Neural progenitor cell (in vitro differentiated cells): ENCODE measurements around the gene NRBF2.

Experiments used
- EZH2phosphoT487 ChIP-seq: fragments of 200-600 bp; sonication (generic); IDR thresholded peaks from 2 replicates; pipeline ENCODE4 v1.6.1; 2017; ENCODE audit warnings: antibody characterized with exemption
- TF ChIP-seq, protein P1 (sequence below): fragments of 200-600 bp; sonication (generic); IDR thresholded peaks from 2 replicates; pipeline ENCODE4 v1.5.1; 2017; ENCODE audit warnings: antibody characterized with exemption, mild to moderate bottlenecking

GRCh38 chr10:63120554-63120953 is 12.6 kb upstream of the NRBF2 start:
- TF ChIP-seq EZH2phosphoT487 = no peak
- TF ChIP-seq, protein P1, sequence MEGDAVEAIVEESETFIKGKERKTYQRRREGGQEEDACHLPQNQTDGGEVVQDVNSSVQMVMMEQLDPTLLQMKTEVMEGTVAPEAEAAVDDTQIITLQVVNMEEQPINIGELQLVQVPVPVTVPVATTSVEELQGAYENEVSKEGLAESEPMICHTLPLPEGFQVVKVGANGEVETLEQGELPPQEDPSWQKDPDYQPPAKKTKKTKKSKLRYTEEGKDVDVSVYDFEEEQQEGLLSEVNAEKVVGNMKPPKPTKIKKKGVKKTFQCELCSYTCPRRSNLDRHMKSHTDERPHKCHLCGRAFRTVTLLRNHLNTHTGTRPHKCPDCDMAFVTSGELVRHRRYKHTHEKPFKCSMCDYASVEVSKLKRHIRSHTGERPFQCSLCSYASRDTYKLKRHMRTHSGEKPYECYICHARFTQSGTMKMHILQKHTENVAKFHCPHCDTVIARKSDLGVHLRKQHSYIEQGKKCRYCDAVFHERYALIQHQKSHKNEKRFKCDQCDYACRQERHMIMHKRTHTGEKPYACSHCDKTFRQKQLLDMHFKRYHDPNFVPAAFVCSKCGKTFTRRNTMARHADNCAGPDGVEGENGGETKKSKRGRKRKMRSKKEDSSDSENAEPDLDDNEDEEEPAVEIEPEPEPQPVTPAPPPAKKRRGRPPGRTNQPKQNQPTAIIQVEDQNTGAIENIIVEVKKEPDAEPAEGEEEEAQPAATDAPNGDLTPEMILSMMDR = no peak
